ENCODE data around the gene EPB41. TPM values are rescaled to one million over a fixed set of nuclear protein-coding genes. Genes with fewer than 3 reads are reported as not detected.

Gene EPB41
- polyA plus RNA-seq, 1 of the 3 experiments (the other 2 are of a cell fraction), result 7.4 TPM

GRCh38 chr1:29052941-29053340, 138.6 kb downstream of the EPB41 start:
- 89% methylated on average over 7 of the region's 7 CpGs for WGBS (ENCODE audit: low lambda C conversion rate)
- ChIA-PET POLR2A (no interaction called here), CTCF (interaction anchor here (1.7 kb wide), 1 partner anchor 176 kb away, joined by 4 read pairs; no protein-coding TSS in a partner anchor)
- H4K20me1 ChIP-seq (ENCODE audit: insufficient read depth), result no peaks in the 10 kb centered on the region
- H3K27ac ChIP-seq (ENCODE audit: low read depth in 2 of 2, low read length in 1 of 2), result no peak overlapping the region
- H3K9me2 ChIP-seq, result no peaks in the 10 kb centered on the region
- no peaks in the 10 kb centered on the region for H3K27me3 ChIP-seq (ENCODE audit: insufficient read depth)
- H3K4me1 ChIP-seq (ENCODE audit: control insufficient read depth in 1 of 2, insufficient read depth in 2 of 2, low read depth in 1 of 2, low read length in 1 of 2), result peaks cover 0 to 4% of the 10 kb centered on the region in 2 experiments; a peak in 3 of 4 replicates
- DNase-seq, result no peak
- H3K4me2 ChIP-seq, result no peak overlapping the region
- H3K79me2 ChIP-seq (ENCODE audit: insufficient read depth), result no peaks in the 10 kb centered on the region
- no peak overlapping the region for H2AFZ ChIP-seq (ENCODE audit: low read depth)
- peaks cover 0 to 4% of the 10 kb centered on the region in 2 experiments for H3K36me3 ChIP-seq (replicated peaks in 1 of 2; ENCODE audit: control insufficient read depth in 1 of 2, insufficient read depth in 2 of 2, low read length in 1 of 2)
- TF ChIP-seq RCOR1 (IDR thresholded peaks at IDR 0.05; ENCODE audit: low read length), result no peak
- no peak for TF ChIP-seq GATA2 (CRISPR knock-in tag; IDR thresholded peaks at IDR 0.05)
- no peak for TF ChIP-seq TAF1 (IDR thresholded peaks at IDR 0.05; ENCODE audit: borderline replicate concordance, low read depth, low read length)
- TF ChIP-seq NFIC (IDR thresholded peaks at IDR 0.05; ENCODE audit: borderline replicate concordance), result no peak
- no peak for TF ChIP-seq FOSL2 (IDR thresholded peaks at IDR 0.05; ENCODE audit: borderline replicate concordance, low read depth)
- no peak for TF ChIP-seq FOXJ3 (CRISPR knock-in tag; IDR thresholded peaks at IDR 0.05)
- no peak for TF ChIP-seq SIN3A (IDR thresholded peaks at IDR 0.05; ENCODE audit: borderline replicate concordance, low read depth, low read length)
- TF ChIP-seq CTCF (IDR thresholded peaks at IDR 0.05), result no peak
- TF ChIP-seq TEAD4 (IDR thresholded peaks at IDR 0.05; ENCODE audit: borderline replicate concordance, insufficient read depth), result no peak
- no peak for TF ChIP-seq RFX5 (IDR thresholded peaks at IDR 0.05; ENCODE audit: low read length)
- TF ChIP-seq GABPA (IDR thresholded peaks at IDR 0.05; ENCODE audit: low read depth), result no peak
- TF ChIP-seq USF2 (IDR thresholded peaks at IDR 0.05; ENCODE audit: borderline replicate concordance, low read depth, low read length), result no peak
- TF ChIP-seq REST (IDR thresholded peaks at IDR 0.05; ENCODE audit: low read depth, low read length), result no peak
- no peak for TF ChIP-seq USF1 (IDR thresholded peaks at IDR 0.05; ENCODE audit: borderline replicate concordance, low read depth)
- no peak for TF ChIP-seq NRF1 (IDR thresholded peaks at IDR 0.05; ENCODE audit: low read depth, low read length)
- no peaks in the 10 kb centered on the region for H3K9me3 ChIP-seq
- H3K4me3 ChIP-seq (ENCODE audit: low read depth in 2 of 2, low read length in 1 of 2), result no peak overlapping the region
- H3K9ac ChIP-seq, result no peak overlapping the region
- H3F3A ChIP-seq (replicated peaks; ENCODE audit: insufficient read depth), result peaks cover 3% of the 10 kb centered on the region

Measured in SK-N-SH (cell line).